SHP77 (cell line): Measurements from ENCODE around the gene RFFL.

Experiments
- DNase-seq, 2 experiments: peaks; one replicate each; lab custom pipeline; 2025; lab: John Stamatoyannopoulos, UW

The RFFL gene

DNA sequence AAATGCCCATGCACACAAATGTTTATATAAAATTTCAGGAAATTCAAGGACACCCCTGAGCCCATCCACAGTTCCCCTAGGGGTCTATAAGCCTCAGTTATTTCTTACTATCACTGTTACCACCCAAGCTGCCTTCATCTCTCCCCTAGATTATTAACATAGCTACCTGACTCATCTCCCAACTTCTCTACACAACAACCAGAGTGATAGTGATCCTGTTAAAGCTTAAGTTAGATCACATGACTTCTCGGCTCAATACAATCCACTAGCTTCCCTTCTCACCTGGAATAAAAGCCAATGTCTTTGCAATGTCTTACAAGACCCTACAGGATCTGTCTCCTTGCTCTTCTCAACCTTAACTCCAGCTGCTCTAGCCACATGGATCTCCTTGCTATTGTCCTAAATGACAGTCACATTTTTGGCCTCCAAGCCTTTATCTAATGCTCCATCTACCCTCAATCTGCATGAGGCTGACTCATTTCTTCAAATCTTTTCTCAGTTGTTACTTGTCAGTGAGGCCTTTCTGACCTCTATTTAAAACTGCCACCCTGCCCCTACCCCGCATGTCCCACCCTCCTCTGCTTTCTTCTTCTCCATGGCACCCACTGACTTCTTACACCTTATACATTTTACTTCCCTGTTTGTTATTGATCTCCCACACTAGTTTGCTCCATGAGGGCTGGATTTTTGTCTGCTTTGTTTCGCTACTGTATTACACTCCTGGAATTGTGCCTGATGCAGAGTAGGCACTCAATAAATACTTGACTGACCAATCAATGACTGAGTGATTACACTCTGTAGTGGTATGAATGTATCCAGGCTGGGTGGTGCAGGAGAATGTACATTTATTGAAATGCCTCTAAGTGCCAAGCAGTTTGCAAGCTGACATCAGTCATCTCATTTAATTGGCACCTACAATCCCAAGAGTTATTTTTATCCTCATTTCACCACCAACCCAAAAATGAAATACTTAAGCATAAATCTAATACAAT lies 88.4 kb downstream of the RFFL start:
- DNase-seq, result no peak

DNA sequence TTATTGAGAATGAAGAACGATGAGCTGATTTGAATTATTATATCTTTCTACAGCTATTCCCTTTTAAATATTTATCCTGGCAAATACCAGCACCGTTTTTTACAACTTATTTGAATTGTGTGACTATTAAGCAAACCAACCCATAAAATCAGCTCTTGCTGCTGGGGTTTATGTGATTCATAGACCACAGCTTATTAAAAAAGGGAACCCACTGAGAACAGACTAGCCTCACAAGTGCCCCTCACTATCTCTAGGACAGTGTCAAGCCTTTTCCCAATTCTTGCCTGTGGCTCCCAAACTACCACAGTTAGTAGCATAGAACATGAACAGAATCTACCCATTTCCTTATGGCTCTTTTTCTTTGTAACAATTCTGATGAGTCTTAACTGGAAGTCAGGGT lies 89.3 kb downstream of the RFFL start:
- DNase-seq, result no peak

DNA sequence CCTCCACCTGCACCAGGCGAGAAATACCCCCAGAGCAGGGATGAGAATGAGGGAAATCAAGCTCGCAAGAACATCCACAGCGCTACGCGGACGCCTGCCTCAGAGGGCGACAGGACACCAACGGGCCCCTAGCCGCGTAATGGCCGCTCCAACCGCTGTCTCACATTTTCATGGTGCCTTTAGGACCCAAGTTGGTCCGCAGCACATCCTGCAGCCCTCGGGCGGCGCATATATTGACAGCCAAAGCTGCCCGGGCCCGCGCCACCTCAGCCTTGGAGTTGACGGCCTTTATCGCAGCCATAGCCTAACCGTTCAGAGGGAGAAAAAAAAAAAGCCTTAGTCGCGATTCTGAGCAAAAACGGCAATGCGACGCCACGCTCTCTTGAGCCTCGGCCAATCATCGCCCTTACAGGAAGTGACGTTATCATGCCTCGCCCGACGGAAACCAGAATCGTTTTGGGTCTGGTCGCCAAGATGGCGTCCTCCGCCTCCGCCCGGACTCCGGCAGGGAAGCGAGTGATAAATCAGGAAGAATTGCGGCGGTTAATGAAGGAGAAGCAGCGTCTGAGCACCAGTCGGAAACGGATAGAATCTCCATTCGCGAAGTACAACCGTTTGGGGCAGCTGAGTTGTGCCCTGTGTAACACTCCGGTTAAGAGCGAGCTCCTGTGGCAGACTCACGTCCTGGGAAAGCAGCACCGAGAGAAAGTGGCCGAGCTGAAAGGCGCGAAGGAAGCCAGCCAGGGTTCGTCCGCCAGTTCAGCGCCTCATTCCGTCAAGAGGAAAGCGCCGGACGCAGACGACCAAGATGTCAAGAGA lies 102.2 kb downstream of the RFFL start, which contains the start of the genes CCT6B and ZNF830:
TSS of gene CCT6B (minus strand) at position 368 of the 819 bp plus-strand sequence. CDS start at position 301, 67 bp downstream.
TSS of gene ZNF830 (plus strand) at position 448 of the 819 bp plus-strand sequence. CDS start at position 475, 27 bp downstream.
- peak; percentile 83 to 91 for DNase-seq

DNA sequence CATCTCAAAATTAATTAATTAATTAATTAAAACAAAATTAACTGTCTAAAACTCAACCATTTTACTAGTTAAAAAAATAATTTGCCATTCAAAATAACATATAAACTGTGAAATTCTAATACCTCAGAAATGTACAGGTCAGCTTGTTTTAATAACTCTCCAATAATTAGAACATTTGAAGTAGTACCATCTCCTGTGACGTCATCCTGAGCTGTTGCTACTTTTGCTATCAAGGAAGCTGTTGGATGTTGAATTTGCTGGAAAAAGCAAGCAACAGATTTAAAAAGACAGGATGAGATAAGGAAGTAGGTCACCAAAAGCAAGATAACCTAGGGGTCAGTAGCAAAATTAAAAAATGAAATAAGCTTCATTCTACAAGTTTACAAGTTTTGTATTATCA lies 105.1 kb downstream of the RFFL start:
- DNase-seq, result no peak
